HepG2 (cell line): Measurements from ENCODE around the gene LST1. TPM values are rescaled to one million over a fixed set of nuclear protein-coding genes. Genes with fewer than 3 reads are reported as not detected.
A peak's percentile ranks its signal among the peaks of the same experiment; 100 is the strongest.

Experiments used
- ATAC-seq: fragments of 200-7000 bp; cut with Tn5 transposase; 3 replicates; pipeline ENCODE4 v1.9.1; 2020; ENCODE audit warnings: mild to moderate bottlenecking, moderate library complexity
- BruUV-seq: library from RNA; stranded (reverse); fragments of 400-500 nt; replicated peaks from 2 replicates; lab custom pipeline; 2021; lab: Mats Ljungman, UMichigan
- CTCF ChIA-PET: fragments of 300-600 bp; formaldehyde crosslinking; extraction: SDS; loops from one replicate; lab custom pipeline; 2021; ENCODE audit warnings: low total read pairs, inconsistent platforms, low intra/inter-chr PET ratio; lab: Yijun Ruan, JAX
- POLR2A ChIA-PET: fragments of 350-600 bp; sonication (Branson Sonifier 250); formaldehyde crosslinking; loops from one replicate; lab custom pipeline; 2020; ENCODE audit warnings: antibody characterized with exemption, inconsistent platforms; lab: Yijun Ruan, JAX
- DNase-seq: peaks from one replicate; pipeline ENCODE4 v3.0.0-alpha.2; 2015; ENCODE audit warnings: low spot score
- FAIRE-seq: peaks from 3 replicates; lab custom pipeline; 2011; peaks lifted over from hg19 to GRCh38; lab: Jason Lieb, UNC
- H2AFZ ChIP-seq: one replicate; pipeline ENCODE4 v1.6.1; 2011; ENCODE audit warnings: low read length, inconsistent platforms
- H3K27ac ChIP-seq: fragments of 300-600 bp; 3 replicates; pipeline ENCODE4 v1.8.0; 2011; ENCODE audit warnings: mixed run types, mild to moderate bottlenecking, mixed read lengths, low read length, inconsistent platforms; ENCODE audit not compliant: insufficient read depth; ENCODE audit errors: extremely low read length
- H3K27me3 ChIP-seq, 2 experiments: fragments of 200-600 bp in 1 of 2; 2 replicates in 1 of 2; 3 replicates in 1 of 2; pipeline versions ENCODE4 v1.6.0 to v1.8.0; 2011; ENCODE audit warnings: low read length in 2 of 2, mild to moderate bottlenecking in 2 of 2, moderate library complexity in 2 of 2, inconsistent platforms in 1 of 2; ENCODE audit not compliant: insufficient read depth in 2 of 2, control insufficient read depth in 1 of 2
- H3K36me3 ChIP-seq, 2 experiments: fragments of 200-600 bp in 1 of 2; replicated peaks in 1 of 2; 2 replicates in 1 of 2; 3 replicates in 1 of 2; pipeline versions ENCODE4 v1.5.1 to v1.8.0; 2011; ENCODE audit warnings: low read length in 2 of 2, inconsistent platforms in 1 of 2; ENCODE audit not compliant: insufficient read depth in 2 of 2, control insufficient read depth in 1 of 2
- H3K4me1 ChIP-seq: 2 replicates; pipeline ENCODE4 v1.5.1; 2012; ENCODE audit warnings: low read length, inconsistent platforms; ENCODE audit not compliant: insufficient read depth
- H3K4me2 ChIP-seq: 2 replicates; pipeline ENCODE4 v1.6.0; 2011; ENCODE audit warnings: low read depth, low read length, inconsistent platforms
- H3K4me3 ChIP-seq, 3 experiments: fragments of 200-600 bp in 1 of 3; sonication (generic), shearing (Covaris generic) in 1 of 3; replicated peaks in 1 of 3; 2 replicates each; pipeline ENCODE4 v1.5.1; 2011 to 2016; ENCODE audit warnings: low read length in 3 of 3, inconsistent platforms in 2 of 3, low read depth in 2 of 3, mild to moderate bottlenecking in 2 of 3, control low read depth in 1 of 3, mixed read lengths in 1 of 3; ENCODE audit not compliant: insufficient read depth in 1 of 3
- H3K79me2 ChIP-seq: one replicate; pipeline ENCODE4 v1.6.1; 2011; ENCODE audit warnings: low read length, inconsistent platforms; ENCODE audit not compliant: insufficient read depth
- H3K9ac ChIP-seq: 2 replicates; pipeline ENCODE4 v1.6.0; 2011; ENCODE audit warnings: mild to moderate bottlenecking, low read depth, low read length, inconsistent platforms; ENCODE audit not compliant: insufficient read depth
- H3K9me3 ChIP-seq: 2 replicates; pipeline ENCODE4 v1.5.1; 2012; ENCODE audit warnings: mild to moderate bottlenecking, low read length
- H4K20me1 ChIP-seq: 2 replicates; pipeline ENCODE4 v1.6.0; 2011; ENCODE audit warnings: inconsistent platforms, mild to moderate bottlenecking, low read length, moderate library complexity; ENCODE audit not compliant: insufficient read depth
- ARID3A ChIP-seq: IDR thresholded peaks from 2 replicates; pipeline ENCODE4 v1.6.1; 2012; ENCODE audit warnings: low read depth, low read length, improper control_type of control experiment
- CBX2 ChIP-seq, 2 experiments: fragments of 200-600 bp in 1 of 2; sonication (generic); formaldehyde crosslinking in 1 of 2; IDR thresholded peaks; 2 replicates each; pipeline versions ENCODE4 v1.7.0 to v1.8.1; 2018 to 2022; ENCODE audit warnings: low read depth in 2 of 2, low read length in 1 of 2, mild to moderate bottlenecking in 1 of 2, missing genetic modification reagents in 1 of 2
- CHCHD3 ChIP-seq: sonication (generic); formaldehyde crosslinking; IDR thresholded peaks from 2 replicates; pipeline ENCODE4 v1.8.0; 2022; ENCODE audit warnings: mild to moderate bottlenecking, missing genetic modification reagents, moderate library complexity
- FOXM1 ChIP-seq: sonication (generic); formaldehyde crosslinking; IDR thresholded peaks from 2 replicates; pipeline ENCODE4 v1.5.0; 2020; ENCODE audit warnings: missing genetic modification reagents
- MXD1 ChIP-seq: sonication (generic); formaldehyde crosslinking; IDR thresholded peaks from 2 replicates; pipeline ENCODE4 v1.4.0; 2020; ENCODE audit warnings: mild to moderate bottlenecking, missing genetic modification reagents
- NFE2L2 ChIP-seq: fragments of 150-350 bp; IDR thresholded peaks from 2 replicates; pipeline ENCODE4 v1.6.1; 2014; ENCODE audit warnings: low read length
- NR2F6 ChIP-seq, 2 experiments: IDR thresholded peaks; 2 replicates each; pipeline ENCODE4 v1.6.1; 2016; ENCODE audit warnings: antibody characterized with exemption in 1 of 2, mild to moderate bottlenecking in 1 of 2
- PAWR ChIP-seq: sonication (generic); formaldehyde crosslinking; IDR thresholded peaks from 2 replicates; pipeline ENCODE4 v1.4.0; 2020; ENCODE audit warnings: missing genetic modification reagents, mild to moderate bottlenecking, borderline replicate concordance
- PREB ChIP-seq: sonication (generic); formaldehyde crosslinking; IDR thresholded peaks from 2 replicates; pipeline ENCODE4 v1.4.0; 2020; ENCODE audit warnings: missing genetic modification reagents
- RBM22 ChIP-seq: fragments of 200-400 bp; formaldehyde crosslinking; optimal IDR thresholded peaks from 2 replicates; pipeline ENCODE3; 2017; ENCODE audit warnings: mild to moderate bottlenecking, low read length, moderate library complexity
- TFE3 ChIP-seq: IDR thresholded peaks from 2 replicates; pipeline ENCODE4 v1.6.1; 2016
- TOE1 ChIP-seq: sonication (generic); formaldehyde crosslinking; IDR thresholded peaks from 2 replicates; pipeline ENCODE4 v1.4.0; 2020; ENCODE audit warnings: mild to moderate bottlenecking, missing genetic modification reagents
- ZNF20 ChIP-seq: sonication (generic); formaldehyde crosslinking; IDR thresholded peaks from 2 replicates; pipeline ENCODE4 v1.4.0; 2020; ENCODE audit warnings: mild to moderate bottlenecking, moderate library complexity, missing genetic modification reagents
- ZNF234 ChIP-seq: sonication (generic); formaldehyde crosslinking; conservative IDR thresholded peaks from 2 replicates; pipeline ENCODE4 v1.5.1; 2020; ENCODE audit warnings: mild to moderate bottlenecking, missing genetic modification reagents
- ZNF704 ChIP-seq: sonication (generic); formaldehyde crosslinking; IDR thresholded peaks from 2 replicates; pipeline ENCODE4 v1.8.1; 2023; ENCODE audit warnings: mild to moderate bottlenecking, inconsistent platforms, moderate library complexity, missing genetic modification reagents, borderline replicate concordance
- ZNF839 ChIP-seq: sonication (generic); formaldehyde crosslinking; IDR thresholded peaks from 2 replicates; pipeline ENCODE4 v1.4.0; 2020; ENCODE audit warnings: missing genetic modification reagents, mild to moderate bottlenecking, borderline replicate concordance
- WGBS: methylation state at CpG from one replicate; pipeline ENCODE4 v1.1.6; 2017; ENCODE audit warnings: low lambda C conversion rate; 5-methylcytosine and 5-hydroxymethylcytosine counted together
- in situ Hi-C: cut with HindIII; loops from 2 replicates; pipeline ENCODE4 v1.10.0; 2017; ENCODE audit warnings: low pct_unique_long_range_greater_than_20kb; ENCODE audit not compliant: extremely low pct_ligation_motif_present
- intact Hi-C: fragments of 100-400 bp; cut with micrococcal nuclease; formaldehyde crosslinking; loops from one replicate; pipeline ENCODE4 v1.10.0; 2022; ENCODE audit not compliant: unreplicated experiment
- polyA plus RNA-seq, 8 experiments: library from polyadenylated mRNA; depleted of rRNA in 3 of 8; stranded (reverse) in 7 of 8; unstranded in 1 of 8; fragments of >200 nt; fragmentation: Illumina TruSeq in 4 of 8; extraction: Trizol in 4 of 8; gene quantifications; 2 replicates each; pipeline versions ENCODE4 v1.2.1 to v1.2.3, GENCODE V29; 2011 to 2016; ENCODE audit warnings: low read depth in 4 of 8, missing spikeins in 1 of 8, mixed read lengths in 1 of 8; ENCODE audit not compliant: insufficient read depth in 1 of 8
- total RNA-seq, 5 experiments: library from RNA; depleted of rRNA; stranded (reverse); fragments of >200 nt; fragmentation: Illumina TruSeq; extraction: Trizol; gene quantifications; 2 replicates each; pipeline ENCODE4 v1.2.3, GENCODE V29; 2016; ENCODE audit warnings: low read depth in 1 of 5

Gene LST1
- total and polyA plus RNA-seq, 2 of the 13 experiments (the other 11 are each of a cell fraction or from before 2014, with no cell fraction given): not detected

- whole genome bisulfite sequencing: 1% methylated on average over 50 of the region's 50 CpGs
- peak; percentile 90 for ATAC-seq
- no peak overlapping the region for H2AFZ ChIP-seq
- ChIA-PET CTCF (no interaction called here), POLR2A (interaction anchor here (0.6 to 4.8 kb wide), 13 partner anchors 9 to 339 kb away, joined by 3 to 78 read pairs (median 4); partner anchors contain the start of genes ABHD16A, APOM, BAG6 and CSNK2B)
- peak overlapping the region; percentile 93 for H3K9ac ChIP-seq
- H3K4me2 ChIP-seq: peak overlapping the region; percentile 94
- peaks cover 36% of the 10 kb centered on the region for H3K4me1 ChIP-seq
- no peaks in the 10 kb centered on the region; a peak in 1 of 5 replicates for H3K27me3 ChIP-seq
- intact Hi-C loops: loop anchor here (1.0 to 5.0 kb wide), 2 partner anchors 32 to 47 kb away; partner anchors contain the start of genes BAG6, CSNK2B and LY6G5B
- H3K9me3 ChIP-seq: no peaks in the 10 kb centered on the region
- H3K79me2 ChIP-seq: peaks cover 37% of the 10 kb centered on the region
- H3K27ac ChIP-seq: peak overlapping the region; percentile 98
- peak; percentile 80 for FAIRE-seq
- H3K36me3 ChIP-seq: peaks cover 16 to 25% of the 10 kb centered on the region in 2 experiments
- H3K4me3 ChIP-seq: peak overlapping the region; percentile 63 to 92 (median 75)
- H4K20me1 ChIP-seq: peaks cover 8% of the 10 kb centered on the region; the same call in 1 of the 2 replicates
- BruUV-seq: TSS peak; percentile 99
- in situ Hi-C loops: no loop called here
- peak; percentile 99 for DNase-seq
- no peak for TF ChIP-seq NR2F6 (IDR thresholded peaks at IDR 0.05)
- TF ChIP-seq NR2F6 (CRISPR knock-in tag; IDR thresholded peaks at IDR 0.05): peak; percentile 38; the same call in 1 of the 2 replicates
- TF ChIP-seq FOXM1 (CRISPR knock-in tag): no peak; the same call in 1 of the 2 replicates
- TF ChIP-seq PAWR (CRISPR knock-in tag): 0 out of 2 replicates have a peak, but pooled peaks have one; percentile 34
- TF ChIP-seq RBM22: no peak
- no peak for TF ChIP-seq ZNF234
- peak; percentile 90; the same call in 1 of the 2 replicates for TF ChIP-seq ZNF704
- TF ChIP-seq ARID3A: peak; percentile 56
- no peak for TF ChIP-seq NFE2L2
- no peak for TF ChIP-seq ZNF839 (CRISPR knock-in tag)
- no peak for TF ChIP-seq ZNF20 (CRISPR knock-in tag)
- 0 out of 2 replicates have a peak, but pooled peaks have one; percentile 21 for TF ChIP-seq TOE1
- no peak for TF ChIP-seq CBX2 (IDR thresholded peaks at IDR 0.05; ENCODE audit: low read depth, low read length)
- 0 out of 2 replicates have a peak, but pooled peaks have one; percentile 68 for TF ChIP-seq CBX2 (CRISPR knock-in tag; IDR thresholded peaks at IDR 0.05; ENCODE audit: low read depth)
- no peak for TF ChIP-seq MXD1 (CRISPR knock-in tag)
- TF ChIP-seq TFE3 (CRISPR knock-in tag): peak; percentile 30
- no peak for TF ChIP-seq PREB (CRISPR knock-in tag)
- peak; percentile 35; the same call in 1 of the 2 replicates for TF ChIP-seq CHCHD3
Measured at GRCh38 chr6:31619805-31620585, 33.9 kb downstream of the LST1 start.
